H1 (cell line): ENCODE measurements around the gene ZNF106. TPM values are rescaled to one million over a fixed set of nuclear protein-coding genes. Genes with fewer than 3 reads are reported as not detected.

Experiments
- CTCF ChIA-PET: fragments of 300-600 bp; sonication (Branson Sonifier 250); formaldehyde crosslinking; loops from one replicate; lab custom pipeline; 2021; ENCODE audit not compliant: partially characterized antibody; lab: Charles Lee
- POLR2A ChIA-PET: fragments of 300-600 bp; sonication (Branson Sonifier 250); formaldehyde crosslinking; loops from one replicate; lab custom pipeline; 2021; ENCODE audit warnings: inconsistent platforms; ENCODE audit not compliant: partially characterized antibody; lab: Charles Lee
- DNase-seq, 2 experiments: peaks; one replicate each; pipeline versions ENCODE4 v3.0.0 to v3.0.0-alpha.2; 2010 to 2022; ENCODE audit warnings: low spot score in 2 of 2, low read depth in 1 of 2, mixed read lengths in 1 of 2
- FAIRE-seq: peaks from 2 replicates; lab custom pipeline; 2011; peaks lifted over from hg19 to GRCh38; lab: Jason Lieb, UNC
- H2AFZ ChIP-seq: 2 replicates; pipeline ENCODE4 v1.8.1; 2012; ENCODE audit warnings: low read length, inconsistent platforms
- H2AK5ac ChIP-seq: 2 replicates; pipeline ENCODE4 v1.6.1; 2013; ENCODE audit warnings: low read depth, low read length
- H2BK120ac ChIP-seq: replicated peaks from 2 replicates; pipeline ENCODE3; 2013; ENCODE audit warnings: low read depth, low read length, inconsistent platforms
- H2BK12ac ChIP-seq: 2 replicates; pipeline ENCODE4 v1.6.1; 2013; ENCODE audit warnings: low read depth, low read length
- H2BK15ac ChIP-seq: 2 replicates; pipeline ENCODE4 v1.6.1; 2013; ENCODE audit warnings: low read length
- H2BK20ac ChIP-seq: 2 replicates; pipeline ENCODE4 v1.6.1; 2013; ENCODE audit warnings: low read length
- H2BK5ac ChIP-seq: 2 replicates; pipeline ENCODE4 v1.6.1; 2013; ENCODE audit warnings: low read depth, low read length
- H3K14ac ChIP-seq: 2 replicates; pipeline ENCODE4 v1.6.1; 2013; ENCODE audit warnings: inconsistent platforms; ENCODE audit not compliant: insufficient read length
- H3K18ac ChIP-seq: 2 replicates; pipeline ENCODE4 v1.6.1; 2013; ENCODE audit warnings: low read length; ENCODE audit errors: extremely low read depth
- H3K23ac ChIP-seq: 2 replicates; pipeline ENCODE4 v1.6.1; 2013; ENCODE audit warnings: inconsistent platforms; ENCODE audit not compliant: insufficient read length
- H3K23me2 ChIP-seq: 2 replicates; pipeline ENCODE4 v1.6.1; 2013; ENCODE audit warnings: low read depth, low read length
- H3K27ac ChIP-seq: 2 replicates; pipeline ENCODE4 v1.6.1; 2011; ENCODE audit warnings: low read depth, low read length, inconsistent platforms
- H3K27me3 ChIP-seq, 4 experiments: replicated peaks in 1 of 4; 1 replicate in 1 of 4; 2 replicates in 3 of 4; pipeline versions ENCODE4 v1.6.1 to v1.8.1; 2011 to 2013; ENCODE audit warnings: low read length in 3 of 4, mild to moderate bottlenecking in 3 of 4, inconsistent platforms in 2 of 4, mixed read lengths in 2 of 4, moderate library complexity in 1 of 4; ENCODE audit not compliant: control insufficient read depth in 3 of 4, insufficient read depth in 3 of 4; ENCODE audit errors: extremely low read depth in 1 of 4
- H3K36me3 ChIP-seq, 4 experiments: 2 replicates each; pipeline versions ENCODE4 v1.6.1 to v1.8.1; 2011 to 2013; ENCODE audit warnings: mild to moderate bottlenecking in 4 of 4, low read length in 3 of 4, moderate library complexity in 2 of 4, control low read depth in 1 of 4, inconsistent platforms in 1 of 4; ENCODE audit not compliant: insufficient read depth in 4 of 4, control insufficient read depth in 2 of 4
- H3K4ac ChIP-seq: replicated peaks from 2 replicates; pipeline ENCODE3; 2013; ENCODE audit warnings: low read length, low read depth, mixed read lengths, inconsistent platforms; ENCODE audit not compliant: insufficient read length
- H3K4me1 ChIP-seq, 4 experiments: replicated peaks in 1 of 4; 1 replicate in 1 of 4; 2 replicates in 3 of 4; pipeline versions ENCODE4 v1.6.1 to v1.8.1; 2011 to 2013; ENCODE audit warnings: low read length in 3 of 4, inconsistent platforms in 2 of 4, mixed read lengths in 1 of 4; ENCODE audit not compliant: insufficient read depth in 4 of 4, control insufficient read depth in 3 of 4
- H3K4me2 ChIP-seq, 2 experiments: 2 replicates each; pipeline versions ENCODE4 v1.6.1 to v1.8.1; 2011 to 2013; ENCODE audit warnings: low read depth in 2 of 2, low read length in 2 of 2, control low read depth in 1 of 2, inconsistent platforms in 1 of 2, mild to moderate bottlenecking in 1 of 2; ENCODE audit not compliant: insufficient read depth in 1 of 2
- H3K4me3 ChIP-seq, 4 experiments: fragments of 200-600, 300-600 bp in 1 of 4; sonication (generic), shearing (Covaris generic), sonication (Bioruptor Twin) in 1 of 4; 2 replicates each; pipeline versions ENCODE4 v1.5.1 to v1.8.1; 2011 to 2016; ENCODE audit warnings: low read length in 4 of 4, low read depth in 3 of 4, control low read depth in 2 of 4, inconsistent platforms in 2 of 4, mild to moderate bottlenecking in 2 of 4, mixed read lengths in 1 of 4, moderate library complexity in 1 of 4; ENCODE audit not compliant: insufficient read depth in 2 of 4; ENCODE audit errors: extremely low read depth in 1 of 4
- H3K56ac ChIP-seq: replicated peaks from 2 replicates; pipeline ENCODE3; 2013; ENCODE audit warnings: low read depth, mild to moderate bottlenecking, mixed read lengths, low read length, inconsistent platforms; ENCODE audit not compliant: insufficient read length
- H3K79me1 ChIP-seq: 2 replicates; pipeline ENCODE4 v1.6.1; 2013; ENCODE audit warnings: low read depth, low read length, control low read depth
- H3K79me2 ChIP-seq, 2 experiments: 2 replicates each; pipeline versions ENCODE4 v1.6.1 to v1.8.1; 2012 to 2013; ENCODE audit warnings: low read length in 2 of 2, mild to moderate bottlenecking in 2 of 2, inconsistent platforms in 1 of 2; ENCODE audit not compliant: insufficient read depth in 2 of 2, control insufficient read depth in 1 of 2
- H3K9ac ChIP-seq, 4 experiments: replicated peaks in 1 of 4; 1 replicate in 1 of 4; 2 replicates in 3 of 4; pipeline versions ENCODE4 v1.6.1 to v1.8.1; 2011 to 2013; ENCODE audit warnings: low read depth in 3 of 4, low read length in 3 of 4, control low read depth in 2 of 4, mild to moderate bottlenecking in 2 of 4, moderate library complexity in 2 of 4, inconsistent platforms in 1 of 4; ENCODE audit errors: extremely low read depth in 1 of 4
- H3K9me3 ChIP-seq, 2 experiments: 2 replicates each; pipeline versions ENCODE4 v1.6.1 to v1.8.1; 2012 to 2013; ENCODE audit warnings: mild to moderate bottlenecking in 2 of 2, moderate library complexity in 2 of 2, control low read depth in 1 of 2, inconsistent platforms in 1 of 2, low read depth in 1 of 2, low read length in 1 of 2, mixed read lengths in 1 of 2; ENCODE audit not compliant: insufficient read depth in 2 of 2
- H4K20me1 ChIP-seq, 2 experiments: replicated peaks in 1 of 2; 2 replicates each; pipeline versions ENCODE3 to v1.8.1; 2011 to 2013; ENCODE audit warnings: inconsistent platforms in 2 of 2, low read length in 2 of 2, mild to moderate bottlenecking in 1 of 2; ENCODE audit not compliant: insufficient read depth in 2 of 2, control insufficient read depth in 1 of 2
- H4K5ac ChIP-seq: 2 replicates; pipeline ENCODE4 v1.6.1; 2013; ENCODE audit warnings: low read length, low read depth, mixed read lengths, inconsistent platforms; ENCODE audit not compliant: insufficient read length
- H4K8ac ChIP-seq: 2 replicates; pipeline ENCODE4 v1.8.0; 2013; ENCODE audit warnings: mild to moderate bottlenecking, moderate library complexity, low read length, inconsistent platforms; ENCODE audit not compliant: insufficient read depth; ENCODE audit errors: extremely low read depth
- H4K91ac ChIP-seq: replicated peaks from 2 replicates; pipeline ENCODE3; 2013; ENCODE audit warnings: low read length, mixed read lengths, inconsistent platforms; ENCODE audit not compliant: insufficient read length
- SIRT6 ChIP-seq: IDR thresholded peaks from one replicate; pipeline ENCODE4 v1.7.1; 2012; ENCODE audit warnings: low read length, inconsistent platforms
- TBP ChIP-seq: IDR thresholded peaks from 2 replicates; pipeline ENCODE4 v1.6.1; 2011; ENCODE audit warnings: low read depth, low read length, improper control_type of control experiment
- polyA plus RNA-seq, 7 experiments: library from polyadenylated mRNA; depleted of rRNA in 3 of 7; stranded (reverse) in 5 of 7; unstranded in 2 of 7; fragments of >200 nt in 5 of 7; fragments of 200-250 nt in 2 of 7; gene quantifications; 1 replicate in 5 of 7; 2 replicates in 1 of 7; 4 replicates in 1 of 7; pipeline versions ENCODE4 v1.2.1 to v1.2.3, GENCODE V29; 2011 to 2013; ENCODE audit warnings: missing spikeins in 2 of 7, mixed read lengths in 2 of 7
- total RNA-seq: library from RNA; stranded (reverse); fragmentation: NEBNext Ultra II Directional; extraction: Animal tissue kit (Norgen Biotek cat#: 25700); gene quantifications from 2 replicates; pipeline ENCODE4 v1.2.1, GENCODE V29; 2021

Gene ZNF106
- total and polyA plus RNA-seq, 2 of the 8 experiments (the other 6 are each of a cell fraction or from before 2014, with no cell fraction given) = 18.2 to 62.0 TPM

DNA sequence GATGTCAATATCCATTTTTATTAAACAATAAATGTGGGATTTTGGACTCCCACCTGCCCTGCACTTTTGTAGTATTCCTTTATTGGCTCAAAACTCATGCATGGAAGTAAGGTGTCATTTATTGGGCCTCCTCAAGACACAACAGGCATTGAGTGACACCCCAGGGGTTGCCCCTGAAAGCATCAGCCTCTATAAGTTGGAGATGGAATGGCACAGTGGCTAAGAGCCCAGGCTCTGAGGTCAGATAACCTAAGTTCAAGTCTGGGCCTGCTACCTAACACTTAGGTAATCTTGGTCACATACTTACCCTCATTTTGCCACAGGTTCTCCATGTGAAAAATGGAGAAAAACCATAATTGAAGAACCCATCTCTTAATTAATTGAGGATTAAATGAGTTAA, 127.0 kb downstream of the ZNF106 start:
- H3K27me3 ChIP-seq = no peaks in the 10 kb centered on the region; a peak in 4 of 7 replicates
- FAIRE-seq (no peak), DNase-seq (no peak)
- ChIA-PET POLR2A (no interaction called here), CTCF (no interaction called here)
- TF ChIP-seq SIRT6 = no peak
- TF ChIP-seq TBP = peak; percentile 85
- H3K9ac ChIP-seq = no peak overlapping the region
- peak overlapping the region; percentile 80; the same call in 1 of the 2 replicates for H2BK5ac ChIP-seq
- peak overlapping the region; percentile 62 for H2BK120ac ChIP-seq
- no peak overlapping the region for H4K91ac ChIP-seq
- H4K8ac ChIP-seq = no peak overlapping the region
- peak overlapping the region; percentile 23; the same call in 1 of the 2 replicates for H2BK12ac ChIP-seq
- no peak overlapping the region for H2AFZ ChIP-seq
- no peaks in the 10 kb centered on the region for H3K79me2 ChIP-seq
- no peak overlapping the region for H3K56ac ChIP-seq
- no peak overlapping the region for H3K14ac ChIP-seq
- no peaks in the 10 kb centered on the region for H4K20me1 ChIP-seq
- H2AK5ac ChIP-seq = 0 out of 2 replicates have a peak overlapping the region, but pooled peaks have one; percentile 29
- H3K18ac ChIP-seq = peak overlapping the region; percentile 40
- peaks cover 0 to 2% of the 10 kb centered on the region in 2 experiments; a peak in 2 of 4 replicates for H3K9me3 ChIP-seq
- no peaks in the 10 kb centered on the region for H3K36me3 ChIP-seq
- H3K23ac ChIP-seq = no peak overlapping the region
- peak overlapping the region; percentile 80; the same call in 1 of the 2 replicates for H2BK20ac ChIP-seq
- H3K23me2 ChIP-seq = no peaks in the 10 kb centered on the region
- no peak overlapping the region for H2BK15ac ChIP-seq
- H3K4me1 ChIP-seq = peaks cover 0 to 10% (median 5%) of the 10 kb centered on the region in 4 experiments; a peak in 5 of 7 replicates
- H3K27ac ChIP-seq = no peak overlapping the region
- H3K4ac ChIP-seq = no peak overlapping the region
- no peaks in the 10 kb centered on the region for H3K79me1 ChIP-seq
- no peak overlapping the region for H3K4me3 ChIP-seq
- peak overlapping the region in 1 of 2 experiments; percentile 15; a peak in 2 of 4 replicates for H3K4me2 ChIP-seq
- no peak overlapping the region for H4K5ac ChIP-seq
